Medulla oblongata (tissue), 1 donor: ENCODE measurements around the gene CRY1.
"Not testable (repeated sequence)": the region's sequence is repeated elsewhere in the genome, so short reads cannot be mapped to it uniquely, and the experiment has no call there.

Experiments
- DNase-seq: peaks from one replicate; pipeline ENCODE4 v3.0.0-alpha.2; 2015; ENCODE audit errors: extremely low spot score

CRY1 gene

DNA sequence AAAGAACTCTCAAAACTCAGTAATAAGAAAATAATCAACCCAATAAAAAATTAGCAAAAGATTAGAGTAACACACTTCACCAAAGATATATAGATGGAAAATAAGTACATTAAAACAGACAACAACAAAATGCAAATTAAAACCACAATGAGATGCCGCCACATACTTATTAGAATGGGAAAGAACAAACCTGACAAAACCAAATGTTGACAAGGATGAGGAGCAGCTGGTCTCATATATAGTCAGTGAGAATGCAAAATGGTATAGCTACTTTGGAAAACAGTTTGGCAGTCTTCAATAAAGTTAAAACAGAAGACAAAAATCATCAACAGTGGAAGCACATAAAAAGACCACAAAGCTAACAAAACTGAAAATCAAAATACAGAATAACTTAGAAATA lies 29.1 kb downstream of the CRY1 start:
- no peak for DNase-seq

DNA sequence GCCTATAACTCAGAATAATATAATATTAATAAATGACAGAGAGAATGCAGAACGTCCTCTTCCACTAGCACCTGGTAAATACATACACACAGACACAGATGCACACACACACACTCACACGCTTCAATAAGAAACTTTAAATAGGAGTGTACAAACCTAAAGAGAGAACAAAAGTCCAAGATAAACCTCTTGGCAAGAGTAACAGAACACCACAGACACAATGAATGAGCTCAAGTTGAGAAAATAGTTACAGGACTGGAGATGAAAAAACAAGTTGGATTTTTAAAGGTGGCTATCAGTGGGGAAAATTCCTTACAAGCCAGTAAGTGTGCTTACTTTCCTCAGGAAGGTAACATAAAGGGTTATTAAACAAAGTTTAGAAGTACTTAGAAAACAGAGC lies 35.2 kb downstream of the CRY1 start:
- no peak for DNase-seq

DNA sequence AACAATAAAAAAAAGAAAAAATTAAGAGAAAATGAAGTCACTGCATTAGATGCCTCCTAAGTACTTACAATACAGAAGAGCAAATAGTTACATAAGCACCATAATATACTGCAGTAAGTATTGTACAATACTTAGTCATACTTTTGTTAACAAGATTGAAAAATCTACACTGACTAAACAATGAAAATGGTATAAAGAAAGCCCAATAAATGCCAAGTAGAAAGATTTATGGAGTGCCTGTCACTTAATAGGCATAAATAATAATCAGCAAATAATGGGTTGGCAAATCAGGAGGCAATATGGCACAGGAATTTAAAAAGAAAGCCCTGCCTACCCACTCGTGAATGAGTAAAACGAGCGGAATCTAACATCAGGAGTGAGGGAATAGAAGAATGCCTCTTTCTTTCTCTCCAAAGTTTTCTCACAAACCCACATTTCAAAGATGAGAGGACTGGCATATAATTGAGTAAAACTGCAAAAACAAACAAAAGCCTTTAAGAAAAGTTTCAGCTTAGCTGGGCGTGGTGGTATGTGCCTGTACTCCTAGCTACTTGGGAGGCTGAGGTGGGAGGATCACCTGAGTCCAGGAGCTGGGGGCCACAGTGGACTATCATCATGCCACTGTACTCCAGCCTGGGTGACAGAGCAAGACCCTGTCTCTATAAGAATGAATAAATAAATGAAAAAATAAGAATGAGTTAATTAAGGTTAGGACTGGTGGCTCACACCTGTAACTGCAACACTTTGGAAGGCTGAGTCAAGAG lies 36.1 kb downstream of the CRY1 start:
- DNase-seq: no peak

DNA sequence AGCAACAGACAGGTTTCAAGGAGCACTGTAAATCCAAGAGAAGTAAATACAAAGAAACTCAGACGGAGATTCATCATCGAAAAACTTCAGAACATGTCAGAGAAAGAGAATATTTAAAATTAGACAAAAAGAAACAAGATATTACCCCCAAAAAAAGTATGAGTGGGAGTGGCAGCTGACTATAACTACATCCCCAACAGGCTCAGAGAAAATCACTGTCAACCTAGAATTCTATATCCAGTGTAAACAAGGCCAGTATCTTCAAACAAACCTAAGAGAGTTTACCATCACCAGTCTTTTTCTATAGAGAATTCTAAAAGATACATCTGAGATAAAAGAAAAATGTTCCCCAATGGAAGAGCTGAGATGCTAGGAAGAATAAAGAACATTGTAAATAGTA lies 39.6 kb downstream of the CRY1 start:
- no peak for DNase-seq

DNA sequence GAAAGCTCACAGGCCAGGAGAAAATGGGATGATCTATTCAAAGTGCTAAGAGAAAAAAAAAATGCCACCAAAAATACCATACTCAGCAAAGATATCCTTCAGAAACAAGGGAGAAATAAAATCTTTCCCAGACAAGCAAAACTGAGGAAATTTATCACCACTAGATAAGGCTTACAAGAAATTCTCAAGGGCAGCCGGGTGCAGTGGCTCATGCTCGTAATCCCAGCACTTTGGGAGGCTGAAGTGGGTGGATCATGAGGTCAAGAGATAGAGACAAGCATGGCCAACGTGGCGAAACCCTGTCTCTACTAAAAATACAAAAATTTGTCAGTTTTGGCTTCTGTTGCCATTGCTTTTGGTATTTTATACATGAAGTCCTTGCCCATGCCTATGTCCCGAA lies 48.2 kb downstream of the CRY1 start:
- DNase-seq: no peak

DNA sequence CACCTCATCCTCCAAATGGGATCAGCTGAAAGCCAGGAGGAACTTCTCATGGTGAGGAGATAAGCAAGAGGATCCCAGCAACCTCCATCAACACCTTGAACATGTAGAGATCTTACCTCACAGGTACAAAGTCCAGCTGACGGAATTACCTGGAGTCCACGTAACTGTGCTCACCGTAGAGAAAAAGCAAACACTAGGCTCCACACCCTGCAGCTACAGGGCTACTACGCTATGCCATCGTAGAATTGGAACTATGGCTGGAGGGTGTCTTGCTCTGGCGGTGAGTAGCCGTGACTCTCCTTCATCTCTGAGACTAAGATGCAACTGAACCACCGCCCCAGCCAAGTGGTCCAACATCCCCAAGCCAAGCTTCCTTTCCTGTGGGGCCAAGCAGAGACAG lies 50.5 kb downstream of the CRY1 start:
- no peak for DNase-seq

DNA sequence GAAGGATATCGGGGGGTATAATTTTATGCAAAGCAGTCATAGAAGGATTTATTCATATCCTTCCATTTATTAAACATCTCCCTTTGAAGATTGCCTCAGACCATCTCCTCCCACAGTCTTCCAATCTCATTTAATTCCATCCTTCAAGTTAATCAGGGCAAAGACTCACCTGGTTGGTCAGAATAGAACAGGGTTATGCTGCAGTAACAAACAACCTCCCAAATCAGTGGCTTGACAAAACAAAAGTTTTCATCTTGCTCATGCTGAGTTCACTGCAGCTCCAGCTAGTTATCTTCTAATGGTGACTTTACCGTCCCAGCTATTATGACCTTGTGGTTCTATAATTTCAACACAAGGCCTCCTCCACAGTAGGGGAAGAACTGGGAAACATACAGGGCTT lies 57.6 kb downstream of the CRY1 start:
- no peak for DNase-seq

DNA sequence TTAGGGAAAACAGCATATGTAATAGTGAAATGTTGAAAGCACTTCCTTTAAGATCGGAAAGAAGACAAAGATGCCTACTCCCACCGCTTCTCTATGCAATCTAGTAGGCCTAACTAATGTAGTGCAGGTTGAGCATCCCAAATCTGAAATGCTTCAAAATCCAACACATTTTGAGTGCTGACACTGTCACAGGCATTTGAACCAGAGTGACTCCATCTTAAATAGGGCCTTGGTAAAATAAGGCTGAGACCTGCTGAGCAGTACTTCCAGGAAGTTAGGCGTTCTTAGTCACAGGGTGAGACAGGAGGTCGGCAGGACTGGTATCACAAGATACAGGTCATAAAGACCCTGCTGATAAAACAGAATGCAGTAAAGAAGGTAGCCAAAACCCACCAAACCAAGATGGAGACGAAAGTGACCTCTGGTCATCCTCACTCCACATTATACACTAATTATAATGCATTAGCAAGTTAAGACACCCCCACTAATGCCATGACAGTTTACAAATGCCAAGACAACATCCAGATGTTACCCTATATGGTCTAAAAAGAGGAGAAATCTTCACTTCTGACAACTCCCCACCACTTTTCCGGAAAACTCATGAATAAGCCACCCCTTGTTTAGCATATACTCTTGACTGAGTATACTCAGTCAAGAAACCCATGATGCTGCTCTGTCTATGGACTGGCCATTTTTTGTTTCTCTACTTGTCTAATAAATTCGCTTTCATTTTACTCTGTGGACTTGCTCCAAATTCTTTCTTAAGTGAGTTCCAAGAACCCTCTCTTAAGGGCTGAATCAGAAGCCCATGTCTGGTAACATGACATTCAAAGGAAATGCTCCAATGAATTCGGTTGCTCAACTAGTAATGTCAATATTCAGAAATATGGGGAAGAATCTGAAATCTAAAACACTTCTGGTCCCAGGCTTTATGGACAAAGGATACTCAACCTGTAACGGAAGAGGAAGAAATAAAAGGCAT lies 59.3 kb downstream of the CRY1 start:
- DNase-seq: no peak

DNA sequence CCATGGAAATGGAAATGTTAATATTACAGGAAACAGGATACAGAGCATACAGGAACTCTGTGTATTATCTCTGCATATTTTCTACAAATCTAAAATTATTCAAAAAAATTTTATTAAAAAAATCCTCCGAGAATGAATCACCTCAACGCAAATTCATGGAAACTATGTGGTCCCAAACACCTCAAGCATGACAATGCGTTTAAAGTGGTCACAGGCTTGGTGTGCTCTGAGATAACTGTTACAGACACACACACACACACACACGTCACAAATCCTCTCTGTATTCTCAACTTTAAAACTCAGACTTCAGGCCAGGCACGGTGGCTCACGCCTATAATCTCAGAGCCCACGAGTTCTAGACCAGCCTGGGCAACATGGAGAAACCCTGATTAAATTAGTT lies 61.1 kb downstream of the CRY1 start:
- DNase-seq: no peak

DNA sequence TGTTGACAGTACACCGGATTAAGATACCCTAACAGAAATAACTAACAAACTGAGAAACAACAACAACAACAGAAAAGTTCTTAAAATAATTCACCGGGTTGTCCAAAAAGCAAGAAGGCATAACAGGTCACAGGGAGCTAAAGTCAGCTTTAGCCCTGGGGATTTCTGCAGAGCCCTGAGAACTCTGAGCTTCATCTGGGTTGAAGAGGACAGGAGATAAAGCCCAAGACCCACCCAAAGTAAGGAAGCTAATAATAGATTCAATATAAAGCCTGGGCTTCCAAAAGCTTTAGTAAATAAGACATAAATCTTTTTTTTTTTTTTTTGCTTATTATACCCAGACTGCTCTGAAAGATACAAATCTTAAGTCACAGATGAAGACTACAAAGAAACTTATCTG lies 62.3 kb downstream of the CRY1 start:
- DNase-seq: no peak

DNA sequence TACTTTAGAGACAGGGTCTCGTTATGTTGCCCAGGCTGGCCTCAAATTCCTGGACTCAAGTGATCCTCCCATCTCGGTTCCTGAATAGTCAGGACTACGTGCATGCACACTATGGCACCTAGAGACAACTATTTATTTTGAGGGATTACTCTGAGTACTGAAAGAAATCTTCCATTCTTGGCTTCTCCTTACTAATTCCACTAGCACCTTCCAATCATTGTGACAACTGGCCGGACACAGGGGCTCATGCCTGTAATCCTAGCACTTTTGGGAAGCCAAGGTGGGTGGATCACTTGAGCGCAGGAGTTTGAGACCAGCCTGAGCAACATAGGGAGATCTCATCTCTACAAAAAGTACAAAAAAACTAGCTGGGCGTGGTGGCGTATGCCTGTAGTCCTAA lies 64.3 kb downstream of the CRY1 start:
- no peak for DNase-seq

DNA sequence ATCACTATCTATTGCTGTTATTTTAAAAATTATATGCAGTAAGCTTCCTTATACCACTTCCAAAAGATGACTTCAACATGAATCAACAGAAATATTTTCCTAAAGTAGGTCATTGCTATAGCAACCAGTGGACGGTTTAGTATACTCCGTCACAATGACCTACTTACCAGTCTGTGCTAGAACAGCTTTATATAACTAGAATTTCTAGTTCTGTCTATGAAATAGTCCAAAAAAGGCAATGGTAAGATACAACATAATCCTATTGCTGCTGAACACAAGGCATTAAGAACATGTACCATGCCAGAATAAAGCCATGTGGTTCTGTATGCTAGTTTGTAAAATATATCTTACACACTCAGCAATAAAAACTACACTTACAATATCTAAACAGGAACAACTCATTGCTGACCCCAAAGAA lies 65.7 kb downstream of the CRY1 start:
- DNase-seq: peak; percentile 45

DNA sequence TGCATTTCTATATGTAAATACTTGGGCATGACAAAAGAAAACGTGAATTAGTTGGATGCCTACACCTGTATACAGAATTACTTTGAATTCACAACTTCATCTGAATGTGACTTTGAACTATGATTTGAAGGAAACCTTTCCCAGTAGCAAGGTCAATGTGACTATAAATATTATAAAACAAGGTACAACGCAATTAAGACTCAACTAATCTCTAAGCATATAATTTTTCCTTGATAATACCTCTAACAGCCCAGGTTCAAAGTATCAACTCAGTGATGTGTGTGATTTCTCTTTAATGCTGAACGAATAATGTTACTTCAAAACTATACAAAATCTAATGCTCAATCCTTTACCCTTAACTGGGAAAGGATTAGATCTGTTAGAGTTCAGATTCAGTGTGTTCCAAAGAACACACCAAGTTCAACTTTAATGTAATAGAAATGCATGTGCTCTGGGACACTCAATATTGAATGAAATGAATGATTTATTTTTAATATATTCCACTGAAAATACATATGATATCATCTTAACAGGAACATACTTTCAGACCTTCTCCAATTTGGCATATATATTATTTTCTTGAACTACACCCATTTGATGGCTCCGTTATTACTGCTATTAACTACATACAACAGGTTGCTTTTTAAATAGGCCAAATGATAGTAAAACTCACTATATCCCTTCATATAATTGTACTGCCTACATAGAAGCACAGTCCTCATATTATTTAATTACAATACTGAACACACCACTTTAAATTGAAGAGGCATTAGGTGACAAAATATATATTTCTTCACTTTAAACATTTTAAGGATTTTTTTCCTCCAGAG lies 66.3 kb downstream of the CRY1 start:
- DNase-seq: no peak

DNA sequence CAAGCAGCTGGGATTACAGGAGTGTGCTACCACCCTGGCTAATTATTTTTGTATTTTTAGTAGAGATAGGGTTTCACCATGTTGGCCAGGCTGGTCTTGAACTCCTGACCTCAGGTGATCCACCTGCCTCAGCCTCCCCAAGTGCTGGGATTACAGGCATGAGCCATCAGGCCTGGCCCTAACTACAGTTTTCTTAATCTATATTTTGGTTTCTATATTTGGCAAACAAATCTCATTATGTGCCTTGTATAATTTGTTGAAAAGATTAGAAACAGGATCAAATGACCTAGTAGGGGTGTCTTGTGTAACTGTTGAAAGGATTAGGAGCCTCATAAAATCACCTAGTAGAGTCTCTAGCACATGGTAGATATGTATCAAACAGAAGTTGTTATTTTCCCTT lies 67.0 kb downstream of the CRY1 start:
- not testable (repeated sequence) for DNase-seq

DNA sequence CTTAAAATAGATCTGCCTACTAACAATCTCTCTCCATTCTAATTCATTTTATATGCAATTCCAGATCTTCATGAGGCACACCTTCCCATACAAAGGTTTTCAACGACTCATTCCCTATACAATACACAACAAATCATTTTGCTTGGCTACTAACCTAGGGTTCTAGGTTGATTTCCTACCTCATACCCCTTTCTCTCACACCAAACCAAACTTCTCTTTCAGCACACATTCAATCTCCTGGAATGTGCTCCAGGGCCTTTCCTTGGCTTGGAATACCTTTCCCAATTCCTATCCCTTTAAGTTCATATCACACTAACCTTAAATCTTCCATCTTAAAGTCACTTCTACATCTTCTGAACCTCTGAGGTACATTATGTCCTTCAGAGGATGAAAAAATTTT lies 67.7 kb downstream of the CRY1 start:
- no peak for DNase-seq

DNA sequence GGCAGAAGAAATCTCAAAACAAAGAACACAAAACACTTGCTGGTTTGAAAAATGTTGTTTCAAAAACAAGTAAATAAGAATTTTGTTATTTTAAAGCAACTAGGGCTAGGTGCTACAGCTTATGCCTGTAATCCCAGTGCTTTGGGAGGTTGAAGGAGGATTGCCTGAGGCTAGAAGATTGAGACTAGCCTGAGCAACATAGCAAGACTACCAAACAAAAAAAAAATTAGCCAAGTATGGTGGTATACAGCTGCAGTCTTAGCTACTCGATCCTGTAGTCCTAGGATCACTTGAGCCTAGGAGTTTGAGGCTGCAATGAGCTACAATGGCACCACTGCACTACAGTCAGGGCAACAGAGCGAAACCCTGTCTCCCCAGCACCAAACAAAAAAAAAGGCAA lies 73.8 kb downstream of the CRY1 start:
- no peak for DNase-seq

DNA sequence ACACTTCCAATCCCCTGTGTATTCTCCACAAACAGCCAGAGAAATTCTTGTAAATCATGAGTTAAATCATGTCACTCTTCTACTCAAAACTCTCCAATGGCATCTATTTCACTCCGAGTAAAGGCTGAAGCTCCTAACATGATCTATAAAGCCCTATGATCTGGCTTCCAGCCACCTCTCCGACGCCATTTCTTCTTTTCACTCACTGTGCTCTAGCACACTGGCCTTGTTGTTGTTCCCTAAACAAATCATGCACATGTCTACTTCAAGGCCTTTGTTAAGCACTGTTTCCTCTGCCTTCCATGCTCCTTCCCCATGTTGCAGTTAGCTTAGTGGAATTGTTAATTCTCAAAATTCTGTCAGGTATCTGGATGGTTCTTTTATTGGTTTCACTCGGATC lies 76.3 kb downstream of the CRY1 start:
- DNase-seq: no peak

DNA sequence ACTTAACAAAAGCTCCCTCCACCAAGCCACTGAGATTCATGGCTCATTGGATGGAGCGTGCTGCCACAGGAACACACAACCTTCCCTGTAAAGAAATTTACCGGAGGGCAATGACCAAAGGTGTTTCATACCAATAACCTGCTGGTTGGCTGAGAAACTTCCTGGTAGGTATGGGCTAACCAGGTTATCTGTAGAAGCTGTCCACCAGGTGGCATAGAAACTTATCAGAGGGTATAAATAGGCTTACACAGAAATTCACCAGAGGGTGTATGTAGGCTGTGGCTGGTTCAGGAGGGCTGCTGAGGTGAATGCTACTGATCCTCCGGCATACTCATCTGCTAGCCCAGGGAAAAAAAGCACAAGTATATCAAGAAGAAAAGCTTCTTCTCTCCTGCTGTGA lies 79.3 kb downstream of the CRY1 start:
- DNase-seq: no peak

DNA sequence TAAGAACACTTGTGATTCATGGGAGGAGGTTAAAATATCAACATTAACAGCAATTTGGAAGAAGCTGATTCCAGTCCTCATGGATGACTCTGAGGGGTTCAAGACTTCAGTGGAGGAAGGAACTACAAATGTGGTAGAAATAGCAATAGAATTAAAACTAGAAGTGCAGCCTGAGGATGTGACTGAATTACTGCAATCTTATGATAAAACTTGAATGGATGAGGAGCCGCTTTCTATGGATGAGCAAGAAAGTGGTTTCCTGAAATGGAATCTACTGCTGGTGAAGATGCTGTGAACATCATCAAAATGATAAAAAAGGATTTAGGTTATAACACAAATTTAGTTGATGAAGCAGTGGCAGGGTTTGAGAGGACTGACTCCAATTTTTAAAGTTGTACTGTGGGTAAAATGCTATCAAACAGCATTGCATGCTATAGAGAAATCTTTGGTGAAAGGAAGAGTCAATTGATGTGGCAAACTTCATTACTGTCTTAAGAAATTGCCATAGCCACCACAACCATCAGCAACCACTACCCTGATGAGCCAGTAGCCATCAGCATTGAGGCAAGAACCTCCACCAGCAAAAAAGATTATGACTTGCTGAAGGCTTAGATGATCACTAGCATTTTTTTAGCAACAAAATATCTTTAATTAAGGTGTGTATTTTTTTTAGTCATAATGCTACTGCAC lies 80.5 kb downstream of the CRY1 start:
- DNase-seq: no peak

DNA sequence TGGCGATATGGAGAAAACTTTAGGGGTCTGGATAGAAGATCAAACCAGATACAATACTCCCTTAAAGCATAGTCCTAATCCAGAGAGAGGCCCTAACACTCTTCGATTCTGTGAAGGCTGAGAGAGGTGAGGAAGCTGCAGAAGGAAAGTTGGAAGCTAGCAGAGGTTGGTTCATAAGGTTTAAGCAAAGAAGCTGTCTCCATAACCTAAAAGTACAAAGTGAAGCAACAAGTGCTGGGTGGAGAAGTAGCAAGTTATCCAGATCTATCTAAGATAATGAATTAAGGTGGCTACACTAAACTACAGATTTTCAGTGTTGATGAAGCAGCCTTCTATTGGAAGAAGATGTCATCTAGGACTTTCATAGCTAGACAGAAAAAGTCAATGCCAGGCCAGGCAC lies 81.8 kb downstream of the CRY1 start:
- no peak for DNase-seq

DNA sequence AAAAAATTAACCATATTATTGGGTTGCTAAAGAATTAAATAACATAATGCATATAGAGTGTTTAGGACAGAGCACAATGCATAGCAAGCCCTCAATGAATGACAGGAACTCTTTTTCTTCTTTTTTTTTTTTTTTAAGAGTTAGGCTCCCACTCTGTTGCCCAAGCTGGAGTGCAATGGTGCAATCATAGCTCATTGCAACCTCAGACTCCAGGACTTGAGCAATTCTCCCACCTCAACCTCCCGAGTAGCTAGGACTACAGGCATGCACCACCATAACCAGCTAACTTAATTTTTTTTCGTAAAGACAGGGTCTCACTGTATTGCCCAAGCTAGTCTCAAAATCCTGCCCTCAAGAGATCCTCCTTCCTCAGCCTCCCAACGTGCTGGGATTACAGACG lies 85.9 kb downstream of the CRY1 start:
- DNase-seq: no peak

DNA sequence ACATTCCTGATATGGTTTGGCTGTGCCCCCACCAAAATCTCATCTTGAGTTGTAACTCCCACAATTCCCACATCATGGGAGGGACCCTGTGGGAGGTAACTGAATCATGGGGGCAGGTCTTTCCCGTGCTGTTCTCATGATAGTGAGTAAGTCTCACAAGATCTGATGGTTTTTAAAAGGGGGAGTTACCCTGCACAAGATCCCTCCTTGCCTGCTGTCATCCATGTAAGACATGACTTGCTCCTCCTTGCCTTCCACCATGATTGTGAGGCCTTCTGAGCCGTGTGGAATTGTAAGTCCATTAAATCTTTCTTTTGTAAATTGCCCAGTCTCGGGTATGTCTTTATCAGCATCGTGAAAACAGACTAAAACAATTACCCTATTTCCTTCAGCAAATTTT lies 90.7 kb downstream of the CRY1 start:
- DNase-seq: not testable (repeated sequence)
